ENCODE measurements around the gene PLAAT2. TPM values are rescaled to one million over a fixed set of nuclear protein-coding genes. Genes with fewer than 3 reads are reported as not detected.

The PLAAT2 gene
- total and polyA plus RNA-seq, 9 of the 15 experiments (the other 6 are each of a cell fraction or from before 2014, with no cell fraction given), result not detected

DNA sequence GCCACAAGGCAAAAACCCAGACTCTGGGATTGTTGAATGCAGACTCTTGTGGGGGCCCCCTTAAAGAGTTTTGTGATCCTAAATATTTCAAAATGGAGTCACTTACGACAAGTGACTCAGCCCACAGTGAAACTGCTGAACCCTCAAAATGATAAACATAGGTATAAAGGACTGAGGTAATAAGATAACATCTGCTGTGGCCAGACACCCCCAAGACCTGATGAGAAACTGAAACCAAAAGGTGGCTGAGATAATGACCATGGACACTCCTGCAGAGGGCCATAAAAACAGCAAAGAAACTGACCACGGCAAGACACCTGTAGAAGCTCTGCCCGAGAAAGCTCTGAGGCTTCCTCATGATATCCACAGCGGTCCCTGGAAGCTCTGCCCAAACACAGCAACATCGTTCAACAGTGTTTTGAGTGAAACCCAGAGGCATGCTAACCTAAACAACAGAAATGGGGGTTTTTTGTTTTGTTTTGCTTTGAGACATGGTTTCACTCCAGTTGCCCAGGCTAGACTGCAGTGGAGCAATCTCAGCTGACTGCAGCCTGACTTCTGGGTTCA lies 28.2 kb downstream of the PLAAT2 start (continued):
- TF ChIP-seq DACH1 (IDR thresholded peaks at IDR 0.05; ENCODE audit: partially characterized antibody), result no peak
- TF ChIP-seq SREBF1 (IDR thresholded peaks at IDR 0.05; ENCODE audit: borderline replicate concordance, low read depth, low read length), result no peak
- peak; percentile 98 for TF ChIP-seq DDX20 (tag; IDR thresholded peaks at IDR 0.05; ENCODE audit: low read depth)
- peak; percentile 85 for TF ChIP-seq ZNF134 (CRISPR knock-in tag; conservative IDR thresholded peaks at IDR 0.05)
- no peak for TF ChIP-seq ZNF12 (CRISPR knock-in tag; IDR thresholded peaks at IDR 0.05)
- peak; percentile 97 for TF ChIP-seq MECOM (CRISPR knock-in tag; IDR thresholded peaks at IDR 0.05)
- no peak for TF ChIP-seq HDAC6 (IDR thresholded peaks at IDR 0.05; ENCODE audit: low read depth, low read length)
- TF ChIP-seq GTF2E2 (tag; IDR thresholded peaks at IDR 0.05), result peak; percentile 97
- TF ChIP-seq SAP30 (IDR thresholded peaks at IDR 0.05; ENCODE audit: borderline replicate concordance, insufficient read depth, low read depth, low read length, poor library complexity, severe bottlenecking), result no peak
- no peak for TF ChIP-seq RFX5 (IDR thresholded peaks at IDR 0.05; ENCODE audit: low read depth, low read length)
- TF ChIP-seq ZNF354B (CRISPR knock-in tag; IDR thresholded peaks at IDR 0.05), result peak; percentile 93
- peak in 1 of 2 experiments; percentile 74; a peak in 1 of 4 replicates for TF ChIP-seq SRF (CRISPR knock-in tag; IDR thresholded peaks at IDR 0.05)
- no peak for TF ChIP-seq NFYB (IDR thresholded peaks at IDR 0.05; ENCODE audit: extremely low read depth, insufficient read length)
- TF ChIP-seq TCF3 (CRISPR knock-in tag; IDR thresholded peaks at IDR 0.05), result peak; percentile 47
- no peak for TF ChIP-seq SIRT6 (IDR thresholded peaks at IDR 0.05; ENCODE audit: low read depth, low read length)
- no peak for TF ChIP-seq RBM17 (IDR thresholded peaks at IDR 0.05; ENCODE audit: borderline replicate concordance, low read depth, low read length)
- TF ChIP-seq, protein P1, sequence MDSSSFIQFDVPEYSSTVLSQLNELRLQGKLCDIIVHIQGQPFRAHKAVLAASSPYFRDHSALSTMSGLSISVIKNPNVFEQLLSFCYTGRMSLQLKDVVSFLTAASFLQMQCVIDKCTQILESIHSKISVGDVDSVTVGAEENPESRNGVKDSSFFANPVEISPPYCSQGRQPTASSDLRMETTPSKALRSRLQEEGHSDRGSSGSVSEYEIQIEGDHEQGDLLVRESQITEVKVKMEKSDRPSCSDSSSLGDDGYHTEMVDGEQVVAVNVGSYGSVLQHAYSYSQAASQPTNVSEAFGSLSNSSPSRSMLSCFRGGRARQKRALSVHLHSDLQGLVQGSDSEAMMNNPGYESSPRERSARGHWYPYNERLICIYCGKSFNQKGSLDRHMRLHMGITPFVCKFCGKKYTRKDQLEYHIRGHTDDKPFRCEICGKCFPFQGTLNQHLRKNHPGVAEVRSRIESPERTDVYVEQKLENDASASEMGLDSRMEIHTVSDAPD (CRISPR knock-in tag; IDR thresholded peaks at IDR 0.05), result peak; percentile 94

Data from K562 (cell line).